ENCODE results near the gene NRXN3. TPM values are rescaled to one million over a fixed set of nuclear protein-coding genes. Genes with fewer than 3 reads are reported as not detected.

Gene NRXN3
- total and polyA plus RNA-seq, 2 experiments from 2014 or later, result 0.69 to 1.5 TPM

- Histone ChIP-seq H3K27ac (no peak overlapping the region), H3K36me3 (no peaks in the 10 kb centered on the region), H3K9me3 (ENCODE audit: low read depth) (no peaks in the 10 kb centered on the region), H3K4me3 (no peak overlapping the region), H3K4me1 (ENCODE audit: low read depth) (no peaks in the 10 kb centered on the region), H3K27me3 (peaks cover 3% of the 10 kb centered on the region)
- DNase-seq (ENCODE audit: low read depth in 1 of 2, low spot score in 1 of 2), result no peak
- no peak for TF ChIP-seq CTCF (IDR thresholded peaks at IDR 0.05; ENCODE audit: low read depth, low read length)
Observed at GRCh38 chr14:79090641-79091180, 920.5 kb downstream of the NRXN3 start.

- peaks cover 3% of the 10 kb centered on the region for H3K27me3 ChIP-seq
- no peak overlapping the region for H3K4me3 ChIP-seq
- no peaks in the 10 kb centered on the region for H3K9me3 ChIP-seq (ENCODE audit: low read depth)
- DNase-seq (ENCODE audit: low read depth in 1 of 2, low spot score in 1 of 2), result no peak
- no peaks in the 10 kb centered on the region for H3K4me1 ChIP-seq (ENCODE audit: low read depth)
- H3K27ac ChIP-seq, result no peak overlapping the region
- no peaks in the 10 kb centered on the region for H3K36me3 ChIP-seq
- TF ChIP-seq CTCF (IDR thresholded peaks at IDR 0.05; ENCODE audit: low read depth, low read length), result no peak
Observed at GRCh38 chr14:79091381-79091963, 921.3 kb downstream of the NRXN3 start.

GRCh38 chr14:79093531-79093930 is 923.4 kb downstream of the NRXN3 start:
- Histone ChIP-seq H3K4me3 (no peak overlapping the region), H3K9me3 (ENCODE audit: low read depth) (no peaks in the 10 kb centered on the region), H3K36me3 (no peaks in the 10 kb centered on the region), H3K4me1 (ENCODE audit: low read depth) (no peaks in the 10 kb centered on the region), H3K27ac (no peak overlapping the region), H3K27me3 (peaks cover 3% of the 10 kb centered on the region)
- TF ChIP-seq CTCF (IDR thresholded peaks at IDR 0.05; ENCODE audit: low read depth, low read length), result no peak
- no peak for DNase-seq (ENCODE audit: low read depth in 1 of 2, low spot score in 1 of 2)

DNA sequence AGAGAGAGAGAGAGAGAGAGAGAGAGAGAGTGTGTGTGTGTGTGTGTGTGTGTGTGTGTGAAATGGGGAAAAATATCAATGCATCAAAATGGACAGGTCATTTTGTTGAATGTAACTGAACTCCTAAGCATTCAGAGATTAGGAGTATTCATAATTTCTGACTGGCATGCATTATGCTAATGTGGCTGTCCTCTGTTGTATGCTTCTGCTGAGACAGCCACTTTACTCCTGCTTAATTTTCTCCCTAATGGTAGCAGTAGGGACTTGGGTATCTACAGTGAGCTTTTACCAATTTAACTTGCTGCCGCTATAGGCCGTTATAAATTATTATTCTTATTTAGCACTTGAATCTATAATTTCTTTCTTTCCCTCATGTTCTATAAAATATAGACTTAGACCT is 924.8 kb downstream of the NRXN3 start:
- Histone ChIP-seq H3K27me3 (no peaks in the 10 kb centered on the region), H3K36me3 (no peaks in the 10 kb centered on the region), H3K4me3 (no peak overlapping the region), H3K9me3 (ENCODE audit: low read depth) (no peaks in the 10 kb centered on the region), H3K4me1 (ENCODE audit: low read depth) (no peaks in the 10 kb centered on the region), H3K27ac (no peak overlapping the region)
- no peak for TF ChIP-seq CTCF (IDR thresholded peaks at IDR 0.05; ENCODE audit: low read depth, low read length)
- DNase-seq (ENCODE audit: low read depth in 1 of 2, low spot score in 1 of 2), result no peak

- no peak overlapping the region for H3K27ac ChIP-seq
- no peak for TF ChIP-seq CTCF (IDR thresholded peaks at IDR 0.05; ENCODE audit: low read depth, low read length)
- no peak for DNase-seq (ENCODE audit: low read depth in 1 of 2, low spot score in 1 of 2)
- no peaks in the 10 kb centered on the region for H3K9me3 ChIP-seq (ENCODE audit: low read depth)
- H3K4me3 ChIP-seq, result no peak overlapping the region
- no peaks in the 10 kb centered on the region for H3K4me1 ChIP-seq (ENCODE audit: low read depth)
- no peaks in the 10 kb centered on the region for H3K27me3 ChIP-seq
- H3K36me3 ChIP-seq, result no peaks in the 10 kb centered on the region
Observed at GRCh38 chr14:79096811-79097210, 926.6 kb downstream of the NRXN3 start.

All from cardiac muscle cell (in vitro differentiated cells and primary cell).